ENCODE measurements around the gene TBC1D32.
A peak's percentile ranks its signal among the peaks of the same experiment; 100 is the strongest.
"Not testable (repeated sequence)": the region's sequence is repeated elsewhere in the genome, so short reads cannot be mapped to it uniquely, and the experiment has no call there.

TBC1D32 gene

GRCh38 chr6:121330516-121330915 is 3.8 kb downstream of the TBC1D32 start:
- no peak for DNase-seq

- DNase-seq, result no peak
Observed at GRCh38 chr6:121321282-121321681, 13.0 kb downstream of the TBC1D32 start.

GRCh38 chr6:121319603-121320002 is 14.7 kb downstream of the TBC1D32 start:
- DNase-seq, result no peak

GRCh38 chr6:121319112-121319553 is 15.1 kb downstream of the TBC1D32 start:
- no peak for DNase-seq

GRCh38 chr6:121314381-121315112 is 19.7 kb downstream of the TBC1D32 start:
- DNase-seq, result no peak

GRCh38 chr6:121311814-121312213 is 22.5 kb downstream of the TBC1D32 start:
- not testable (repeated sequence) for DNase-seq

- no peak for DNase-seq
Observed at GRCh38 chr6:121310495-121310894, 23.8 kb downstream of the TBC1D32 start.

- no peak for DNase-seq
Observed at GRCh38 chr6:121309768-121310469, 24.4 kb downstream of the TBC1D32 start.

GRCh38 chr6:121305957-121306607 is 28.2 kb downstream of the TBC1D32 start:
- peak; percentile 59 for DNase-seq

- DNase-seq, result no peak
Observed at GRCh38 chr6:121302882-121303281, 31.4 kb downstream of the TBC1D32 start.

GRCh38 chr6:121301156-121301555 is 33.1 kb downstream of the TBC1D32 start:
- not testable (repeated sequence) for DNase-seq

GRCh38 chr6:121297694-121298093 is 36.6 kb downstream of the TBC1D32 start:
- DNase-seq, result no peak

- no peak for DNase-seq
Observed at GRCh38 chr6:121285041-121285440, 49.2 kb downstream of the TBC1D32 start.

- DNase-seq, result no peak
Observed at GRCh38 chr6:121274666-121275295, 59.5 kb downstream of the TBC1D32 start.

- no peak for DNase-seq
Observed at GRCh38 chr6:121263742-121264141, 70.5 kb downstream of the TBC1D32 start.

GRCh38 chr6:121260651-121261102 is 73.6 kb downstream of the TBC1D32 start:
- DNase-seq, result no peak

GRCh38 chr6:121247386-121247785 is 86.9 kb downstream of the TBC1D32 start:
- no peak for DNase-seq

- DNase-seq, result no peak
Observed at GRCh38 chr6:121242386-121242785, 91.9 kb downstream of the TBC1D32 start.

GRCh38 chr6:121237859-121238258 is 96.4 kb downstream of the TBC1D32 start:
- DNase-seq, result no peak

- no peak for DNase-seq
Observed at GRCh38 chr6:121236984-121237383, 97.3 kb downstream of the TBC1D32 start.

GRCh38 chr6:121235386-121235785 is 98.9 kb downstream of the TBC1D32 start:
- no peak for DNase-seq

GRCh38 chr6:121223930-121224329 is 110.3 kb downstream of the TBC1D32 start:
- DNase-seq, result no peak

GRCh38 chr6:121223212-121223611 is 111.1 kb downstream of the TBC1D32 start:
- DNase-seq, result no peak

Data from NCI-H1105 treated with DMSO at 0.1 percent for 48 hours (cell line).